ENCODE data around the gene MFN2.
"Not testable (repeated sequence)": the region's sequence is repeated elsewhere in the genome, so short reads cannot be mapped to it uniquely, and the experiment has no call there.

Gene MFN2

DNA sequence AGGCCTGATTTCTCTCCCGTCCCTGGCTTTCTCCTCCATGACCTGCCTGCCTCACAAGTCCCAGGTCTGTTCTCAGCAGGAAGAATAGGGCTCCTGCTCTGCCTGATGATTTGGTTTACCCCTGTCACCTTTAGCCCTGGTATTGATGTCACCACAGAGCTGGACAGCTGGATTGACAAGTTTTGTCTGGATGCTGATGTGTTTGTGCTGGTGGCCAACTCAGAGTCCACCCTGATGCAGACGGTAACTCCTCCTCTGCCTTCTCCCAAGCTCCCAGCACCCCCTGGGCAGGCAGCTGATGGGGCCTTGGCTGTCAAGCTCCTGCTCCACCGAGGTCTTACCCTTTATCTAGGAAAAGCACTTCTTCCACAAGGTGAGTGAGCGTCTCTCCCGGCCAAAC is 18.4 kb downstream of the MFN2 start:
- DNase-seq (ENCODE audit: low read depth in 2 of 2): no peak

GRCh38 chr1:11999236-11999635 is 19.0 kb downstream of the MFN2 start:
- DNase-seq (ENCODE audit: low read depth in 2 of 2): no peak

DNA sequence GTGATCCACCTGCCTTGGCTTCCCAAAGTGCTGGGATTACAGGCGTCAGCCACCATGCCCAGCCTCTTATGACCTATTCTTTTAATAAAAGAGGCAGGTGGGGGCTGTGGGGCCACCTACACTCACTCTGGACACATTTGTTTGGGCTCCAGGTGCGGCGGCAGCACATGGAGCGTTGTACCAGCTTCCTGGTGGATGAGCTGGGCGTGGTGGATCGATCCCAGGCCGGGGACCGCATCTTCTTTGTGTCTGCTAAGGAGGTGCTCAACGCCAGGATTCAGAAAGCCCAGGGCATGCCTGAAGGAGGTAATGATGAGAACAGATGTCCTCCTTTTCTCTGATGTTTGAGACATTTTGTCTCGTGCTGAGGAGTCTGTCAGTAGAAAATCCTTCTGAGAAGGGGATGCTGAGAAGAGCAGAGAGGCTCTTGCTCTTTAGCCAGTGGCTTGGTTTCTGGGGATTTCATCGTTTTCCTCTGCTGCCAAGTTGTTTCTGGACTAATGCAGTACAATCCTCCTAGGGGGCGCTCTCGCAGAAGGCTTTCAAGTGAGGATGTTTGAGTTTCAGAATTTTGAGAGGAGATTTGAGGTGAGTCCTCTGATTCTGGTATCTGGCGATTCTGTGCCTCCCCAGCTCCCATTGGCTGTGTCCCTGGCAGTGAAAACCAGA is 21.1 kb downstream of the MFN2 start:
- peak in 1 of 2 donors; percentile 25 for DNase-seq (ENCODE audit: low read depth in 2 of 2)

- DNase-seq (ENCODE audit: low read depth in 2 of 2): no peak
These were observed 21.8 kb downstream of the MFN2 start for GRCh38 chr1:12001996-12002493.

GRCh38 chr1:12003762-12004161 is 23.5 kb downstream of the MFN2 start:
- DNase-seq (ENCODE audit: low read depth in 2 of 2): no peak

DNA sequence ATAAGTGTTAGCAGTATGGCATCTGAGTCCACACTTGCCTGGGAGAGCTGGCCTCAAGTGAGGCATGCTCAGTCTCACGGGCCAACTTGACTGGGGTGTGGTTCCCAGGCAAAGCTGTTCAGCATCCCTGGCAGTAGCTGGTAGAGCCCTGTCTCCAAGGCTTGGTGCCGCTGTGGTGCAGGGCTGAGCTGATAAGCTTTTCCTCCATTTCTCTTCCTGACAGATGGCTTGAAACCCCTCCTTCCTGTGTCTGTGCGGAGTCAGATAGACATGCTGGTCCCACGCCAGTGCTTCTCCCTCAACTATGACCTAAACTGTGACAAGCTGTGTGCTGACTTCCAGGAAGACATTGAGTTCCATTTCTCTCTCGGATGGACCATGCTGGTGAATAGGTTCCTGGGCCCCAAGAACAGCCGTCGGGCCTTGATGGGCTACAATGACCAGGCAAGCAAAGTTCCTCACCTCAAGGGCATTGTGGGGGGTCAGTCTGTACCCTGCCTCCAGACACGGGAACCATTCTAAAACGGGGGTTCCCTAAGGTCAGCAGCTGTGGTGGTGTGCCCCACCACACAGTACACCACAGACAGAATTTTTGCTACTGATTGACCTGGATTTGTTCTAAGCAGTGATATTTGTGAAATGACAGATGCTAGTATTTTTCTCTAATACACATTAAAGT is 25.4 kb downstream of the MFN2 start:
- no peak for DNase-seq (ENCODE audit: low read depth in 2 of 2)

DNA sequence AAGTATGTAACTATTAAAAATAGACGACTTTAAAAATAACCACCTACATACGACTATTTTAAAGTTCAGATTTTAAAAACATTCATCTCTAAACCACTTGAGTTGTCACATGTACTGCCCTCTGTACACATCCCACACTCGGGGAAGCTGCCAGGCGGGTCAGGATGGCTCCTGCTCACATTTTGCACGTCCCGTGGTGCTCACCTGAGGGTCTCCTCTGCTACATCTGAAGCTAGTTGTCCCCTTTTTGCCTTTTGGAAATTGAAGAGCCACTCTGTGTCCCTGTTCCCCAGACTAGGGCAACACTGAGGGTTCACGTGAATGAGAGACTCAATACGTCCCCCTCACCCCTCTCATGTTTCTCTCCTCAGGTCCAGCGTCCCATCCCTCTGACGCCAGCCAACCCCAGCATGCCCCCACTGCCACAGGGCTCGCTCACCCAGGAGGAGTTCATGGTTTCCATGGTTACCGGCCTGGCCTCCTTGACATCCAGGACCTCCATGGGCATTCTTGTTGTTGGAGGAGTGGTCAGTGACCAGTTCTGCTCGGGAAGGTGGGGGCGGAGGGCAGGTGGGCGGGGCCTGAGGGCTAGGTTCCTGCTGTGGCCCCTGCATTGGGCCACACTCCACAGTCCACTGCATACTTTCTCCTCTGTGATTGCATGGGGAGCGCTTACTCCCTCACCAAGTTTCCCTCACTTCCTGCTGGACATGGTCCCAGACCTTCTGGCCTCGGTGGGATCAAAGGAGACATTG is 26.1 kb downstream of the MFN2 start:
- DNase-seq (ENCODE audit: low read depth in 2 of 2): no peak

GRCh38 chr1:12007204-12007603 is 27.0 kb downstream of the MFN2 start:
- DNase-seq (ENCODE audit: low read depth in 2 of 2): no peak

DNA sequence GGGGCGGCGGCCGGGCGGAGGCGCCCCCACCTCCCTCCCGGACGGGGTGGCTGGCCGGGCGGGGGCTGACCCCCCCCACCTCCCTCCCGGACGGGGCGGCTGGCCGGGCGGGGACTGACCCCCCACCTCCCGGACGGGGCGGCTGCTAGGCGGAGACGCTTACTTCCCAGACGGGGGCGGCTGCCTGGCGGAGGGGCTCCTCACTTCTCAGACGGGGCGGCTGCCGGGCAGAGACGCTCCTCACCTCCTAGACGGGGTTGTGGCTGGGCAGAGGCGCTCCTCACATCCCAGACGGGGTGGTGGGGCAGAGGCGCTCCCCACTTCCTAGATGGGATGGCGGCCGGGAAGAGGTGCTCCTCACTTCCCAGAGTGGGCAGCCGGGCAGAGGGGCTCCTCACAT is 28.1 kb downstream of the MFN2 start:
- not testable (repeated sequence) for DNase-seq (ENCODE audit: low read depth in 2 of 2)

GRCh38 chr1:12009318-12009947 is 29.2 kb downstream of the MFN2 start:
- DNase-seq (ENCODE audit: low read depth in 2 of 2): no peak

DNA sequence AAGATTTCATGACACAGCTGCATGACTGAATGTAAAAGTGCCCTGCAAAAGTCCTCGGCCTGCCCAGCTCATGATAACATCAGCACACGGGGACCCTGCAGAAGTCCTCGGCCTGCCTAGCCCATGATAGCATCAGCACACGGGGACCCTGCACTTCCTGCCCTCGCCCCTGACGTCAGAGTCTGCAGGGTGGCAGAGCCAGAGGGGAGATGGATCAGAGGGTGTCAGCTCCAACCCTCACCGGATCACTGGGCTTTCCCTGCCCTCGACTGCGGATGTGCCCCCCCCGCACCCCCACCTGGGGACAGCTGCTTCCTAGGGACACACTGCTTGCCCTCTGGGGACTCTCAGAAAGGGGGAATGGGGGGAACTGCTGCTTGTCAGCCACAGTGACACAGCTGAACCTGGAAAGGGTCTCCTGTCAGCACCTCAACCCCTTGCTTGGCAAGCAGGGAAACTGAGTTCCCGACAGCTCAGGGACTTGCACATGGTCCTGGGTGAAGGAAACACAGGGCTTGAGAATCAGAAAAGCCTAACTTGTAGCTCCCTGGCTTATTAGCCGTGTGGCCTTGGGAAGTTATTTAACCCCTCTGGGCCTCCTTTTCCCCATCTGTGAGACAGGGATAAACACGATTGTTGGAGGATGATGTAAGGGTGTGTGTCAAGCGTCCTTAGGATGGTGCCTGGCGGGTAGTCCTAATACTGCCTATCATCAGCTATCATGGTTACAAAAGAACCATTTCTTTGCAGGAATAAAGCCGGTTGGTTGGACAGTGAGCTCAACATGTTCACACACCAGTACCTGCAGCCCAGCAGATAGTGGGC is 30.7 kb downstream of the MFN2 start:
- DNase-seq (ENCODE audit: low read depth in 2 of 2): no peak

DNA sequence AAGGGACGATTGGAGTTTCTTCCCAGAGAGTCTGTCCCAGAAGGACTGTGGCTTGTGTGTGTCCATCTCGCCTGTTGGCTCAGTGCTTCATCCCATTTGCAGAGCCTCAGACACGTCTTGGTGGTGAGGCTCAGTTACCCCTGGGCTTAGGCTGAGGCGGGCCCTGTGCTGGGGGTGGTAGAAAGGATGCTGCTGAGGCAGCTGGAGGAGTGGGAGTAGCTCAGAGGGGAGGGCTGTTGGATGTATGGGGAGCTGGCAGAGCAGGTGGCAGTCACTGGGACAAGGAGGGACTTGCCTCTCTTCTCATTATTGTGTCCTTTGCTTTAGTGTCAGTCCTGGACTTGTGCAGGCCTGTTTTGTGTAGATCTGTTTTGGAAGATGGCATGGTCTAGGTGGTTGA is 31.8 kb downstream of the MFN2 start:
- no peak for DNase-seq (ENCODE audit: low read depth in 2 of 2)

DNA sequence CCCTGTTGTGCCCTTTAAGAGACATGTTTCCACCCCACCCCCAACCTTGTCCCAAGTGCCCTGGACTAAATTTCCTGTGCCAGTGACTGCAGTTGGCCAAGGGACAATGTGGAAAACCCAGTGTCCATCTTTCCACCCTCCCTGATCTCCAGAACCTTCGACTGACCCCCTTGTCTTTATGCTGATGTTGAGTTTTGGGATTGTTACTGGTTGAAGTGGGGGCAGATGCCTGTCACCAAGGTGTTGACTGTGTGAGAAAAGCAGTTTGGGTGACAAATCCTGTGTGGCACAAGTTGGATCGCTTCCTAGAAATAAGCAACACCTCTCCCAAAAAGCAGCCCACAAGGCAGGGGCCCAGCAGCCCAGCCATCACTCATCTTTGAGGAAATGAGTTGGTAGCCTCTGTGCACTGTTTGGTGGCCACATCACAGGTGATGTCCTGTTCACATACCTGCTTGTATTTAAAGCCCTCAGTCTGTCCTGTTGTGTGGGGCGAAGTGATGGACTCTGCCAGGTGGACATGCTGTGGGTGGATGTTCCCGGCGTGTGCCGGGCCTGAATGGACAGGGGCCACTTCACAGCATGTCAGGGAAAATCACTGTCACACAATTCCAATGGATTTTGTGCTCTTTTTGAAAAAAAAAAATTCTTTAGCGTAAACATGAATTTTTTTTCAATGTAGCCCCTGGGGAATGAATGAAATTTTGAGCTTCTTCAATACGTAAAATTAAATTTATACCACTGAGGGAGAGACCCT is 32.5 kb downstream of the MFN2 start:
- no peak for DNase-seq (ENCODE audit: low read depth in 2 of 2)

DNA sequence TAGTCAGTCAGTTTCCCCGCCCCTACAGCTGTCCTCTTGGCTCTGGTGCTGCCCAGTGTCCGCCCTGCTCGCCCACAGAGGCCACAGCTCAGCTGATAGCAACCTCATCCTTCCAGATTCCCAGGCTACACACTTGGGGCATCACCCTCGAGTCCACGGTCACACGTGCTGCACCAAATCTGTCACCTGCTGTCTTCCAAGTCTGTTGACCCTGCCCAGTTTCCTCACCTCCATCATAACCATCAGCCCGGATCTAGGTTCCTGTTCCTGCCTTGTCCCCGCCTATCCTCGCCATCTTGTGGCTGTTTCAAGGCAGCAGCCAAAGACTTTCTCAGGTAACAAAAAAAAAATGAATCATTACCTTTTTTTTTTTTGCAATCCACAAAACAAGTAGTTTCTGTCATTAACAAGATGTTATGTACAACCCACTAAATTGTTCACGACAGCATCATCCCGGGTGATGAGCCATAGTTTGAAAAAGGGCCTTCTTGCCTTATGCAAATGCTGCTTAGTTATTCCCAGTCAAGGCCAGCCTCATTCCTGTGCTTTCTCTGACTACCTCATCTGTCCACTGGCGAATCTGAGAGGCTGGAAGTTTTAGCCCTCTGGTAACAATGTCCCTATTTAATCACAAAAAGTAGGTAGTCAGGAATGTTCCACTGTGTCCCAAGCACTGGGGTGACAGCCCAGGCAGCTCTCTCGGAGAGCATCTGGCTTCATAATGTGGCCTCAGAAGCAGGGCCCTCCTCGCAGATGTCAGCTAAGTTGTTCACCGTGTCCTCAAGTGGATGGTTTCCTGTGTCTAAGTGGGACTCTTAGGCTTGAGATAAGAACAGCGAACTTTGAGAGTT is 34.1 kb downstream of the MFN2 start:
- DNase-seq (ENCODE audit: low read depth in 2 of 2): no peak

- no peak for DNase-seq (ENCODE audit: low read depth in 2 of 2)
These were observed 34.8 kb downstream of the MFN2 start for GRCh38 chr1:12015001-12015491.

GRCh38 chr1:12015499-12015898 is 35.3 kb downstream of the MFN2 start:
- no peak for DNase-seq (ENCODE audit: low read depth in 2 of 2)

GRCh38 chr1:12016182-12016581 is 35.9 kb downstream of the MFN2 start:
- no peak for DNase-seq (ENCODE audit: low read depth in 2 of 2)

DNA sequence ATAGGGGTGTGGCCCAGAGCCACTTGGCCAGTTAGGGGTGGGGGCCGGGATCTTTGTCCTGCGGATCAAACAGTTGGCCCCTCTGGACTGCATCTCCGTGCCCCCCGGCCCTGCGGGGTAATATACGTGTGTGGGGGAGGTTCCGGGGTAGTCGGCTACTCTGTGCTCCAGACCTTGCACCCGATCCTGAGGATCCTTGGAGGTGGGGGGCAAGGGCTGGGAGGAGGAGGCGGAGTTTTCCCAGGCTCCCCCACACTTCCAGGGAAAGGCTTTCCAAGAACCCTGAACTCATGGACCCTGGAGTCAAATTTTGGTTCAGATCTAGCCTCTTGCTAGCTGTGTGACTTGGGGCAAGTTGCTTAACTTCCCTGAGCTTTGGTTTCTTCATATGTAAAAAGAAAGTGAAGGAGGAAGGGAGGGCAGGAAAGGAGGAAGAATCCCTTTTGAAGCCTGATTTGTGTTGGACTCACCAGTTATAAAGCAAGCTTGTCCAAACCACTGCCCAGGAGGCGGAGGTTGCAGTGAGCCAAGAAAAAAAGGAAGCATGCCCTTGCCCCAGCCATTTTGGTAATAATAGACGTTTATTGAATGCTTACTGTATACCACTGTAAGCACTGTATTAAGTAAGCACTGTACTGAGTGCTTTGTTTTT is 39.7 kb downstream of the MFN2 start:
- DNase-seq (ENCODE audit: low read depth in 2 of 2): no peak

- no peak for DNase-seq (ENCODE audit: low read depth in 2 of 2)
These were observed 41.4 kb downstream of the MFN2 start for GRCh38 chr1:12021616-12022015.

Data from stimulated activated CD8-positive, alpha-beta memory T cell treated with anti-CD3 and anti-CD28 coated beads, Interleukin-15, amount 100 ng/mL, for 48 hours (primary cell).